ENCODE results near the gene STXBP6.

- no peak for TF ChIP-seq POLR2A (IDR thresholded peaks at IDR 0.05)
- TF ChIP-seq, protein P1, sequence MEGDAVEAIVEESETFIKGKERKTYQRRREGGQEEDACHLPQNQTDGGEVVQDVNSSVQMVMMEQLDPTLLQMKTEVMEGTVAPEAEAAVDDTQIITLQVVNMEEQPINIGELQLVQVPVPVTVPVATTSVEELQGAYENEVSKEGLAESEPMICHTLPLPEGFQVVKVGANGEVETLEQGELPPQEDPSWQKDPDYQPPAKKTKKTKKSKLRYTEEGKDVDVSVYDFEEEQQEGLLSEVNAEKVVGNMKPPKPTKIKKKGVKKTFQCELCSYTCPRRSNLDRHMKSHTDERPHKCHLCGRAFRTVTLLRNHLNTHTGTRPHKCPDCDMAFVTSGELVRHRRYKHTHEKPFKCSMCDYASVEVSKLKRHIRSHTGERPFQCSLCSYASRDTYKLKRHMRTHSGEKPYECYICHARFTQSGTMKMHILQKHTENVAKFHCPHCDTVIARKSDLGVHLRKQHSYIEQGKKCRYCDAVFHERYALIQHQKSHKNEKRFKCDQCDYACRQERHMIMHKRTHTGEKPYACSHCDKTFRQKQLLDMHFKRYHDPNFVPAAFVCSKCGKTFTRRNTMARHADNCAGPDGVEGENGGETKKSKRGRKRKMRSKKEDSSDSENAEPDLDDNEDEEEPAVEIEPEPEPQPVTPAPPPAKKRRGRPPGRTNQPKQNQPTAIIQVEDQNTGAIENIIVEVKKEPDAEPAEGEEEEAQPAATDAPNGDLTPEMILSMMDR (IDR thresholded peaks at IDR 0.05) = no peak
- TF ChIP-seq EP300 (IDR thresholded peaks at IDR 0.05) = no peak
- no peak for TF ChIP-seq POLR2AphosphoS5 (IDR thresholded peaks at IDR 0.05)
Measured at GRCh38 chr14:24853446-24853845, 196.5 kb downstream of the STXBP6 start.

All from suprapubic skin (tissue), 4 donors.